Neural crest cell (in vitro differentiated cells): ENCODE data around the gene PNMT. TPM values are rescaled to one million over a fixed set of nuclear protein-coding genes. Genes with fewer than 3 reads are reported as not detected.

ENCODE experiments used
- DNase-seq: peaks from one replicate; pipeline ENCODE4 v3.0.0; 2021; ENCODE audit warnings: low read depth, mixed read lengths, low spot score
- H3K27ac Mint-ChIP-seq: one replicate; pipeline ENCODE4 v1.8.0; 2021; ENCODE audit warnings: mild to moderate bottlenecking, mixed read lengths; ENCODE audit not compliant: unreplicated experiment
- H3K27me3 Mint-ChIP-seq: 2 replicates; pipeline ENCODE4 v1.8.0; 2021; ENCODE audit warnings: low read depth, mild to moderate bottlenecking, mixed read lengths
- H3K36me3 Mint-ChIP-seq: 2 replicates; pipeline ENCODE4 v1.8.0; 2021; ENCODE audit warnings: low read depth, mild to moderate bottlenecking, mixed read lengths
- H3K4me1 Mint-ChIP-seq: 2 replicates; pipeline ENCODE4 v1.8.0; 2021; ENCODE audit warnings: mixed read lengths
- H3K4me3 Mint-ChIP-seq: one replicate; pipeline ENCODE4 v1.8.0; 2021; ENCODE audit warnings: mild to moderate bottlenecking, mixed read lengths
- H3K9me3 Mint-ChIP-seq: 2 replicates; pipeline ENCODE4 v1.8.0; 2021; ENCODE audit warnings: mixed read lengths
- CTCF ChIP-seq: fragments of 200-600 bp; sonication (generic); conservative IDR thresholded peaks from 2 replicates; pipeline ENCODE4 v1.5.0; 2021; ENCODE audit warnings: antibody characterized with exemption, mild to moderate bottlenecking
- total RNA-seq: library from RNA; stranded (reverse); gene quantifications from 2 replicates; pipeline ENCODE4 v1.2.1, GENCODE V29; 2021

Gene PNMT
- total RNA-seq, 1 donor from 2014 or later, result 0.84 TPM

- no peaks in the 10 kb centered on the region for H3K9me3 Mint-ChIP-seq
- H3K27me3 Mint-ChIP-seq, result peaks cover 86% of the 10 kb centered on the region
- H3K27ac Mint-ChIP-seq, result no peak overlapping the region
- H3K4me3 Mint-ChIP-seq, result peak overlapping the region; percentile 48
- no peaks in the 10 kb centered on the region for H3K36me3 Mint-ChIP-seq
- no peak for TF ChIP-seq CTCF
- DNase-seq, result no peak
- peaks cover 10% of the 10 kb centered on the region for H3K4me1 Mint-ChIP-seq
These were observed 45.8 kb upstream of the PNMT start for GRCh38 chr17:39622380-39623006.

- TF ChIP-seq CTCF, result peak; percentile 86
- no peaks in the 10 kb centered on the region for H3K9me3 Mint-ChIP-seq
- peak overlapping the region; percentile 56 for H3K4me3 Mint-ChIP-seq
- DNase-seq, result peak; percentile 94
- peaks cover 6% of the 10 kb centered on the region for H3K4me1 Mint-ChIP-seq
- no peaks in the 10 kb centered on the region for H3K36me3 Mint-ChIP-seq
- no peak overlapping the region for H3K27ac Mint-ChIP-seq
- peaks cover 90% of the 10 kb centered on the region for H3K27me3 Mint-ChIP-seq
These were observed 44.8 kb upstream of the PNMT start for GRCh38 chr17:39623356-39623950.

- Mint-ChIP-seq H3K36me3 (no peaks in the 10 kb centered on the region), H3K9me3 (no peaks in the 10 kb centered on the region), H3K4me3 (no peak overlapping the region), H3K27me3 (peaks cover 90% of the 10 kb centered on the region), H3K27ac (no peak overlapping the region), H3K4me1 (peaks cover 5% of the 10 kb centered on the region)
- no peak for TF ChIP-seq CTCF
- DNase-seq, result no peak
These were observed 43.9 kb upstream of the PNMT start for GRCh38 chr17:39624313-39624712.

DNA sequence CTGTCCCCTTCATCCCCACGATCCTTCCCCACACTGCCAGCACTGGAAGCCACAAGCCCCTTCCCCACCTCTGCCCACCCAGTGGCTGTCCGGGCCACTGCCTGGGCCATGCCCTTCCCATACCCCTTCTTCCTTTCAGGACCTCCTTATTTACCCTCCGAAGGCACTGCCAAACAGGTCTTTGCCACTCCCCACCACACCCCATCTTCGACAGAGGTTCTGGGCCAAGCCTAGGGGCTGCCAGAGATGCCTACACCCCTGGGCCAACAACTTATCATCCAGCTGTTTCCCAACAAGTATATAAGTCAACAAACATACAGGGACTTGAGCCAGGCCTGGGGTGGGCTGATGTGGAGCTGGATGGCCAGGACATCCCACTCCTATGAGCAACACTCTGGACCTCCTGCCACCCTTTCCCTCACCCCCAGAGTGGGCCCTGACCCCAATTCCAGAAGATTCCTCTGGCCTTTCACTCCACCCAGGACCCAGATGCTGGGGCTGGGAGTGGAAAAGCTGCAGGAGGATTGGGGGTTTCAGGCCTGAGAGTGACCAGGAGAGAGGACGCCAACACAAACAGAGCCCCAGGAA is 43.0 kb upstream of the PNMT start:
- Mint-ChIP-seq H3K4me3 (no peak overlapping the region), H3K4me1 (peaks cover 5% of the 10 kb centered on the region), H3K27ac (no peak overlapping the region), H3K27me3 (peaks cover 90% of the 10 kb centered on the region), H3K9me3 (no peaks in the 10 kb centered on the region), H3K36me3 (no peaks in the 10 kb centered on the region)
- no peak for TF ChIP-seq CTCF
- DNase-seq, result no peak

DNA sequence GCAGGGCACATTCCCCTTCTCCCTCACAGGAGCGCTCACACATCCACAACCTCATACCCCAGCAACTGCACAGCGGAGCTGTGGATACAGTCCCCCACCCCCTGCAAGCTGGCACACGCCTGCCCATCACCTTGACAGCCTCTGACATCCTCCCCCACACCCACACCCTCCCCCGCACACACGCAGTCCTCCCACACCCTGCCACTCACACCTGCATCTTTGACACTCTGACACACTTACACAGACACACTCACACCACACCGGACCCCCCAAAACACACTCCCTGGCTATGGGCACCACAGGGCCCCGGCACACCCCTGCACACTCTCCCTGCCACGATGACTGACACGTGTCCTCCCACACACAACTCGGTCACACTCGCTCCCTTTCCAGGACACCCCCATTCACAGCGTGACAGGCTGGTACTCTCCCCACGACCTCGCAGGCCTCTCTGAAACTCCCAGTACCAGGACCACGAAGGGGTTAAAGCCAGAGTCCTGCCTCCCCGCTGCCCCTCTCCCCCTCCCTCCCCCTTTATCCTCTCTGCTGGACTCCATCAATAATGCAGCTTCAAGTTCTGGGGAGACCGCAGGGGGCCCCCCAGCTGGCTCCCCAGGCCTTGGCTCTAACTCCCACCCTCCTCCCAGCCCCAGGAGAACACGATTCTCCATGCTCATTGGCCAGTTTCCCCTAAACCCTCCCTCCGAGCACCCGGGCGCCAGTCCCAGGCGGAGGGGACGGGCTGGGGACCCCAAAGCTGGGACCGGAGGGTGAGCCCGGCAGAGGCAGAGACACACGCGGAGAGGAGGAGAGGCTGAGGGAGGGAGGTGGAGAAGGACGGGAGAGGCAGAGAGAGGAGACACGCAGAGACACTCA is 41.8 kb upstream of the PNMT start, which contains the start of gene PPP1R1B:
Gene PPP1R1B (plus strand): TSS at position 782 of the 876 bp plus-strand sequence. CDS start 441 bp downstream, outside the sequence.
- Mint-ChIP-seq H3K36me3 (no peaks in the 10 kb centered on the region), H3K4me1 (peaks cover 8% of the 10 kb centered on the region), H3K27ac (no peak within 1 kb of the TSS), H3K4me3 (no peak within 1 kb of the TSS), H3K9me3 (no peaks in the 10 kb centered on the region), H3K27me3 (peaks cover 90% of the 10 kb centered on the region)
- DNase-seq, result no peak
- no peak for TF ChIP-seq CTCF
